ENCODE results near the gene NEDD8. TPM values are rescaled to one million over a fixed set of nuclear protein-coding genes. Genes with fewer than 3 reads are reported as not detected.

The NEDD8 gene
- total RNA-seq, 4 donors from 2014 or later: 61.2 to 1,004 (median 192) TPM

- Histone ChIP-seq H3K4me1 (no peaks in the 10 kb centered on the region), H3K27me3 (no peaks in the 10 kb centered on the region), H3K36me3 (no peaks in the 10 kb centered on the region), H3K9me3 (no peaks in the 10 kb centered on the region), H3K4me3 (no peak overlapping the region), H3K27ac (no peak overlapping the region)
- DNase-seq: no peak
- intact Hi-C loops (cut with DNase I; ENCODE audit: low total_unique reads): no loop called here
- TF ChIP-seq, protein P1, sequence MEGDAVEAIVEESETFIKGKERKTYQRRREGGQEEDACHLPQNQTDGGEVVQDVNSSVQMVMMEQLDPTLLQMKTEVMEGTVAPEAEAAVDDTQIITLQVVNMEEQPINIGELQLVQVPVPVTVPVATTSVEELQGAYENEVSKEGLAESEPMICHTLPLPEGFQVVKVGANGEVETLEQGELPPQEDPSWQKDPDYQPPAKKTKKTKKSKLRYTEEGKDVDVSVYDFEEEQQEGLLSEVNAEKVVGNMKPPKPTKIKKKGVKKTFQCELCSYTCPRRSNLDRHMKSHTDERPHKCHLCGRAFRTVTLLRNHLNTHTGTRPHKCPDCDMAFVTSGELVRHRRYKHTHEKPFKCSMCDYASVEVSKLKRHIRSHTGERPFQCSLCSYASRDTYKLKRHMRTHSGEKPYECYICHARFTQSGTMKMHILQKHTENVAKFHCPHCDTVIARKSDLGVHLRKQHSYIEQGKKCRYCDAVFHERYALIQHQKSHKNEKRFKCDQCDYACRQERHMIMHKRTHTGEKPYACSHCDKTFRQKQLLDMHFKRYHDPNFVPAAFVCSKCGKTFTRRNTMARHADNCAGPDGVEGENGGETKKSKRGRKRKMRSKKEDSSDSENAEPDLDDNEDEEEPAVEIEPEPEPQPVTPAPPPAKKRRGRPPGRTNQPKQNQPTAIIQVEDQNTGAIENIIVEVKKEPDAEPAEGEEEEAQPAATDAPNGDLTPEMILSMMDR (IDR thresholded peaks at IDR 0.05): no peak
- TF ChIP-seq POLR2A (IDR thresholded peaks at IDR 0.05): no peak
Measured at GRCh38 chr14:24269368-24269767, 37.2 kb upstream of the NEDD8 start.

DNA sequence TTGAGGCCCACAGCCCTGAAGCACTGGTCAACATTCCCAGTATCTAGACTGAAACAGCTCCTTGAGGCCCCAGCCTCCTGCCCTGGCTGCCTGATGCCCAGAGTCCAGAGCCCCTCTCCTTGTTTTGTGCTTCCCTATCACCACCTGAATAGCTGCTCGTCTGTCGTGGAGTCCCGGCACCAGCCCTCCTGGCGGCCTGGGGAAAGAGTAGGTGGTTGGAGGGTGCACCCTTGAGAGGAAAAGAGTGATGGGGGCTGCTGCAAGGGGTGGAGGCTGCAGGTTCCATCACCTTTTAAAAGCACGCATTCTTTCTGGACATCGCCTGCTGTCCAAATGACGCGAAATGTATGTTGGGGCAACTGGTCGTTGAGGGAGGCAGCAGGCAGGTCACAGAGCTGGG is 36.1 kb upstream of the NEDD8 start:
- no peaks in the 10 kb centered on the region for H3K27me3 ChIP-seq
- H3K27ac ChIP-seq: no peak overlapping the region
- DNase-seq: no peak
- TF ChIP-seq, protein P1 (IDR thresholded peaks at IDR 0.05): no peak
- no peak for TF ChIP-seq POLR2A (IDR thresholded peaks at IDR 0.05)
- intact Hi-C loops (cut with DNase I; ENCODE audit: low total_unique reads): no loop called here
- no peaks in the 10 kb centered on the region for H3K9me3 ChIP-seq
- H3K4me3 ChIP-seq: no peak overlapping the region
- H3K36me3 ChIP-seq: no peaks in the 10 kb centered on the region
- no peaks in the 10 kb centered on the region for H3K4me1 ChIP-seq

DNA sequence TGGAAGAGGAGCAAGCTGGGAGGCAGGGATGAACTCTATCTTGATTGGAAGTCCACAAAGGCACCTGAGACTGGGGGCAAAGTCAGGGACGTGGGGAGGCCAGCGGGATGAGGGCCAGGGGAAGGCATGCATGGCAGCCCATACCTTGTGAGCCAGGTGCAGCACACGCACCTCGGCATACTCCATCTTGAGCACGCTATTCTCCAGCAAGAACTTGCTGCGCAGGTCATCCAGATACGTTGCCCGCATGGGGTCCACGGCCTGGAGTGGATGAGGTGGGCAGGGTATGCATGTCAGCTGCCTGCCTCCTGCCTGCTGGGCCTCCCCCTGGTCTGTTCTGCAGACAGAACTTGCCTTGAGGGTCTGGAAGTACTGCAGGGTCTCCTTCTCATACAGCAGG is 35.3 kb upstream of the NEDD8 start:
- intact Hi-C loops (cut with DNase I; ENCODE audit: low total_unique reads): no loop called here
- DNase-seq: no peak
- H3K4me3 ChIP-seq: no peak overlapping the region
- H3K27ac ChIP-seq: no peak overlapping the region
- no peaks in the 10 kb centered on the region for H3K9me3 ChIP-seq
- H3K27me3 ChIP-seq: no peaks in the 10 kb centered on the region
- TF ChIP-seq, protein P1 (IDR thresholded peaks at IDR 0.05): no peak
- no peak for TF ChIP-seq POLR2A (IDR thresholded peaks at IDR 0.05)
- no peaks in the 10 kb centered on the region for H3K36me3 ChIP-seq
- no peaks in the 10 kb centered on the region for H3K4me1 ChIP-seq

DNA sequence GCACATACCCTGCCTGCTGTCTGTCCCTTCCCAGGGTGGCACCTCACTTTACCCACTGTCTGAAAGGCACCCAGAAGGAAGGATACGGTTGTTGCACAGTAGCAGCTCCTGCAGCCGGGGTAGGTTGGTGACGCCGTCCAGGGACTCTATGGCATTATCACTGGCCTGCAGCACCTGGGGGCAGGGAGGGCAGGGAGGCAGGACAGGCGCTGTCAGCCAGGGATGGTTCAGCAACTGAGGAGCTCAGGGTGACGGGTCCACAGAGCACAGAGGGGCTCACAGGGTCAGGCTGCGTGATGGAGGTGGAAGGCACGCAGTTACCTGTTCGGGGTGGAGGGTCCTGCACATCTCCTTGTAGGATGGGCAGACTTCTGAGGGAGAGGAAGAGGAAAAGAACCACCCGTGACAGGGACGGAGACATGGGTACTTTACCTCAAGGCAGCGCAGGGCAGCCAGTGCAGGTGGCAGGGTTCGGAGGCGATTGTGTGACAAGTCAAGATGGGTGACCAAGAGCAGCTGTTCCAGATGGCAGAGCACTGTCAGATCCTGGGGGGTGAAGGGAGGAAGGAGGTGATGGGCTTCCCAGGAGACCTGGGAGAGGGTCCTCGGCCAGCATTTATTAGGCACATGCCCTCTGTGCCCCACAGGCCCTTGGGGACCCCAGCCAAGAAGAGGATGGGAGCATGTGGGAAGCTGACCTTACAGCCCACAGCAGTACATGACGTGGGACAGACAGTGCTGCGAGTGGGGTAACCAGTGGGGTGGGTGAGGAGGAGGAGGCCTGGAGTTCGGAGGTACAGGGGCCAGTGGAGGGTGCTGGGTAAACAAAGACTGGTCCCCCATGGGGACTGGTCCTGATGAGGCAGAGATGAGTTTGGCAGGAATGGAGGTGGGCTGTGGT is 34.4 kb upstream of the NEDD8 start:
- Histone ChIP-seq H3K27ac (no peak overlapping the region), H3K9me3 (no peaks in the 10 kb centered on the region), H3K4me3 (no peak overlapping the region), H3K27me3 (no peaks in the 10 kb centered on the region), H3K4me1 (no peaks in the 10 kb centered on the region), H3K36me3 (no peaks in the 10 kb centered on the region)
- no peak for TF ChIP-seq POLR2A (IDR thresholded peaks at IDR 0.05)
- TF ChIP-seq, protein P1 (IDR thresholded peaks at IDR 0.05): no peak
- no peak for DNase-seq
- intact Hi-C loops (cut with DNase I; ENCODE audit: low total_unique reads): no loop called here

DNA sequence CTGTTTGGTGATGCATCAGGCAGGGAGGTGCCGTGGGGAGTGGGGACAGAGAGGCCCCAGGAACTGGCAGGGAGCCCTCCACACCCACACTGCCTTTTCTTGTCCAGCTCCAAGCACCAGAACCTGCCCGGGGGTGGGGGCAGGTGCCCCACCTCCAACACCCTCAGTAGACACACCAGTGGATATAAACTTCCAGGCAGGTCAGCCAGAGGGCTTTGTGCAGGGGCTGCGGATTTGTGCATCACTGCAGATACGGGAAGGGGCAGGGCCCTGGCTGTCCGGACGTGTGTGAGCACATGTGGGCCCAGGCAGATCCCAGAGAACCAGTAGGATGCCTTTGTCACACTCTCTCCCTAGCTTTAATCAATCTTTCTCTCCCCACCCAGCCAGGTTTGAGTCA is 32.1 kb upstream of the NEDD8 start:
- no peaks in the 10 kb centered on the region for H3K9me3 ChIP-seq
- intact Hi-C loops (cut with DNase I; ENCODE audit: low total_unique reads): no loop called here
- H3K4me3 ChIP-seq: no peak overlapping the region
- H3K27ac ChIP-seq: no peak overlapping the region
- TF ChIP-seq, protein P1 (IDR thresholded peaks at IDR 0.05): no peak
- no peak for TF ChIP-seq POLR2A (IDR thresholded peaks at IDR 0.05)
- H3K4me1 ChIP-seq: no peaks in the 10 kb centered on the region
- DNase-seq: no peak
- no peaks in the 10 kb centered on the region for H3K27me3 ChIP-seq
- no peaks in the 10 kb centered on the region for H3K36me3 ChIP-seq

Data from uterus (tissue), 4 donors.